Right hindlimb (tissue), 1 donor: ENCODE results near the gene WDFY3.

Source experiments
- DNase-seq: peaks from one replicate; pipeline ENCODE4 v3.0.0-alpha.2; 2018

The WDFY3 gene

GRCh38 chr4:84966382-84967242 is at the start of gene WDFY3:
Gene WDFY3 (minus strand): TSS chr4:84966690. CDS start chr4:84860591, 106,099 bp downstream.
- DNase-seq, result peak; percentile 93

GRCh38 chr4:85005865-85006377 is 39.4 kb upstream of the WDFY3 start:
- DNase-seq, result no peak

GRCh38 chr4:85000343-85000742 is 33.9 kb upstream of the WDFY3 start:
- DNase-seq, result no peak

GRCh38 chr4:84995386-84995785 is 28.9 kb upstream of the WDFY3 start:
- no peak for DNase-seq

- DNase-seq, result peak; percentile 63
These were observed 27.8 kb upstream of the WDFY3 start for GRCh38 chr4:84994280-84994679.

- DNase-seq, result no peak
These were observed 19.5 kb upstream of the WDFY3 start for GRCh38 chr4:84985952-84986351.

GRCh38 chr4:84977396-84977795 is 10.9 kb upstream of the WDFY3 start:
- no peak for DNase-seq

GRCh38 chr4:84973856-84974255 is 7.4 kb upstream of the WDFY3 start:
- DNase-seq, result no peak

- DNase-seq, result no peak
These were observed 4.9 kb upstream of the WDFY3 start for GRCh38 chr4:84971319-84971932.

GRCh38 chr4:84968925-84969324 is 2.4 kb upstream of the WDFY3 start:
- no peak for DNase-seq

GRCh38 chr4:84967243-84967690 is 777 bp upstream of the WDFY3 start:
- DNase-seq, result no peak

- DNase-seq, result peak; percentile 64
These were observed 723 bp downstream of the WDFY3 start for GRCh38 chr4:84965553-84966381.

- no peak for DNase-seq
These were observed 1.4 kb downstream of the WDFY3 start for GRCh38 chr4:84964995-84965552.

- DNase-seq, result no peak
These were observed 4.4 kb downstream of the WDFY3 start for GRCh38 chr4:84962102-84962501.

- no peak for DNase-seq
These were observed 8.1 kb downstream of the WDFY3 start for GRCh38 chr4:84958434-84958833.

- no peak for DNase-seq
These were observed 8.7 kb downstream of the WDFY3 start for GRCh38 chr4:84957514-84958420.

GRCh38 chr4:84956014-84956413 is 10.5 kb downstream of the WDFY3 start:
- no peak for DNase-seq

- no peak for DNase-seq
These were observed 11.4 kb downstream of the WDFY3 start for GRCh38 chr4:84954982-84955567.

GRCh38 chr4:84952776-84953175 is 13.7 kb downstream of the WDFY3 start:
- no peak for DNase-seq

- no peak for DNase-seq
These were observed 14.5 kb downstream of the WDFY3 start for GRCh38 chr4:84952004-84952403.

- DNase-seq, result no peak
These were observed 18.4 kb downstream of the WDFY3 start for GRCh38 chr4:84948056-84948455.
